ENCODE measurements around the gene NTSR2.

NTSR2 gene

DNA sequence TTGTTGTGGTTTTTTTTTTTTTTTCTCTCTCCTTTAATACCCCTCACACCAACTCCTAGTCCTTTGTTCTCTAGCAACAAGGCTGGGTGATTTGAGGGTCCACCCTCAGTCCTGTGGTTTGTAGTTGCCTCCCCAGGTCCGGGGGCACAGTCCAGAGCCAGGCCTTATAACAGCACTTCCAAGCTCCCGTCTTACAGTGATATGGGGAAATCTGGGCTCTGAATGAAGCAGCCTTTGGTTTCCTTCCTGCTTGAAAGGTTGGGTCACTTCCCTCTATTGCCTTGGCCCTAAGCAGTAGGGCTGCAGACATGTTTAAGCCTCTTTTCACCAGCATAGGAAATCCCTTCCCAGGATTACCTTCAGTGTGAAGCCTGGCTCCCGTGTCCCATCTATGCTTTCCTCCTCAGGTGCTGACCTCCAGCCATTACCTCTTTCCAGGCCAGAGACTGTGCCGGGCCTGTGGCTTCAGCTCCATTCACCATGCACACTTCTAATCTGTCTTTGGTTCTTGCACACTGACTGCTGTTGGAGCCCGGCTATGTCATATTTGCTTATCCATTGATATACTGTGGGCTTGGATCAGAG lies 21.2 kb upstream of the NTSR2 start:
- Histone ChIP-seq H3K23ac (ENCODE audit: low read length in 2 of 2) (no peak overlapping the region), H4K8ac (ENCODE audit: low read length) (no peak overlapping the region), H3K4me1 (ENCODE audit: control insufficient read depth, insufficient read depth, low read depth, low read length) (peaks cover 2% of the 10 kb centered on the region), H3K27ac (ENCODE audit: low read length, poor library complexity, severe bottlenecking) (no peak overlapping the region), H3K4ac (ENCODE audit: low read depth in 1 of 2, low read length in 2 of 2) (no peak overlapping the region), H2BK120ac (ENCODE audit: low read depth, low read length) (no peak overlapping the region), H3K14ac (ENCODE audit: low read length in 2 of 2) (no peak overlapping the region), H2AK5ac (ENCODE audit: low read length, severe bottlenecking) (no peak overlapping the region), H2AFZ (ENCODE audit: low read depth, low read length) (no peak overlapping the region), H3K4me3 (ENCODE audit: insufficient read depth in 1 of 2, low read depth in 1 of 2, low read length in 2 of 2) (no peak overlapping the region), H3K36me3 (ENCODE audit: control insufficient read depth in 1 of 2, insufficient read depth in 2 of 2, low read depth in 1 of 2, low read length in 2 of 2) (no peaks in the 10 kb centered on the region), H3K9ac (ENCODE audit: low read length) (no peak overlapping the region), H3K4me2 (ENCODE audit: low read length, poor library complexity, severe bottlenecking) (no peak overlapping the region), H3K18ac (ENCODE audit: low read depth in 1 of 2, low read length in 2 of 2) (no peak overlapping the region), H2BK15ac (ENCODE audit: low read depth, poor library complexity, severe bottlenecking) (no peak overlapping the region), H3K27me3 (ENCODE audit: control insufficient read depth in 1 of 2, insufficient read depth in 1 of 2, low read length in 2 of 2) (peaks cover 0 to 4% of the 10 kb centered on the region in 2 experiments), H3K9me3 (ENCODE audit: control insufficient read depth, low read length) (no peaks in the 10 kb centered on the region), H4K91ac (ENCODE audit: low read length) (no peak overlapping the region), H2BK12ac (ENCODE audit: low read length in 2 of 2) (no peak overlapping the region), H2BK5ac (ENCODE audit: low read depth, low read length, poor library complexity, severe bottlenecking) (no peak overlapping the region), H3K79me1 (replicated peaks; ENCODE audit: low read length, poor library complexity, severe bottlenecking) (no peaks in the 10 kb centered on the region)
- WGBS: 89% methylated on average over 5 of the region's 5 CpGs
- DNase-seq: no peak

DNA sequence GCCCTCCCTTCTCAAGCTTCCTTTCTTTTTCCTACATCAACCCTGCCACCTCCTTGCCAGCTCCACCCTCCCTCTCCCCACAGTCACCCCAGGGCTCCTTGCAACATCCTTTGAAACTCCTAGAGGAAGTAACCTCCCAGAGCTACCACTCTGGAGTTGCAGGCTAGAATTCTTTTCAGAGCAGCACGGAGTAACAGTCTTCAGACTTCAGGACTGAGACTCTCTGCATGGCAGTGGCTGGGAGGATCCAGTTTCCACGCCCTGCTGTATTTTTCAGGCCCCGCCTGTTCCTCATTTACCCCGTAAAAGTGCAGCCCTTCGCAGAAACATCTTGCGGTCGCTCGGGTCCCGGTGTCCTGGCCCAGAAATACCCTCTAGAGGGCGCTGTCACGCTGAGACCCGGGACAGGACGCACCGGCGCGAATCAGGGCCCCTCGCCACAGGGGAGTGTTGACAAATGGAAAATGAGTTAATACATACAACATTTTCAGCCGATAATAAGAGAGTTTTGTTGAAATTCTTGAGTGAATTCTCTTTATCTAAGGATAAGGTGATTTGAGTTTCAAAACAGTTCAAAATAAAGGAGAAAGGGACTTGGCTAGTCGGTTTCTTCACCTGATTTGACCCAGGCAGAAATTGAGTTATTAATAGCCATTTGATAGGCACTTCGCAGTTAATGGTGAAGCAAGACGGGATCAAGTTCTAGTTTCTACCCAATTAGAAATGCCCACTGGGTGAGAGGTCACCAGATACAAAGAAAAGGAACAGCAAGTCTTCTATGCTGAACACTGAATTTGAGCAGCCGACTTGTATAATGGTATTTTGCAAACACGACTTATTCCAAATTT lies 18.5 kb upstream of the NTSR2 start:
- Histone ChIP-seq H3K27ac (ENCODE audit: low read length, poor library complexity, severe bottlenecking) (no peak overlapping the region), H3K4ac (ENCODE audit: low read depth in 1 of 2, low read length in 2 of 2) (peak overlapping the region in 1 of 2 experiments; percentile 3), H2BK12ac (ENCODE audit: low read length in 2 of 2) (no peak overlapping the region), H4K8ac (ENCODE audit: low read length) (peak overlapping the region; percentile 17), H2BK5ac (ENCODE audit: low read depth, low read length, poor library complexity, severe bottlenecking) (no peak overlapping the region), H3K23ac (ENCODE audit: low read length in 2 of 2) (no peak overlapping the region), H2BK15ac (ENCODE audit: low read depth, poor library complexity, severe bottlenecking) (no peak overlapping the region), H3K4me3 (ENCODE audit: insufficient read depth in 1 of 2, low read depth in 1 of 2, low read length in 2 of 2) (peak overlapping the region in 1 of 2 experiments; percentile 70), H3K4me1 (ENCODE audit: control insufficient read depth, insufficient read depth, low read depth, low read length) (peaks cover 2% of the 10 kb centered on the region), H2AK5ac (ENCODE audit: low read length, severe bottlenecking) (no peak overlapping the region), H3K9me3 (ENCODE audit: control insufficient read depth, low read length) (no peaks in the 10 kb centered on the region), H4K91ac (ENCODE audit: low read length) (no peak overlapping the region), H3K4me2 (ENCODE audit: low read length, poor library complexity, severe bottlenecking) (peak overlapping the region; percentile 69), H3K27me3 (ENCODE audit: control insufficient read depth in 1 of 2, insufficient read depth in 1 of 2, low read length in 2 of 2) (peaks cover 21 to 30% of the 10 kb centered on the region in 2 experiments), H3K36me3 (ENCODE audit: control insufficient read depth in 1 of 2, insufficient read depth in 2 of 2, low read depth in 1 of 2, low read length in 2 of 2) (no peaks in the 10 kb centered on the region), H2BK120ac (ENCODE audit: low read depth, low read length) (no peak overlapping the region), H3K79me1 (replicated peaks; ENCODE audit: low read length, poor library complexity, severe bottlenecking) (no peaks in the 10 kb centered on the region), H3K14ac (ENCODE audit: low read length in 2 of 2) (no peak overlapping the region), H3K18ac (ENCODE audit: low read depth in 1 of 2, low read length in 2 of 2) (no peak overlapping the region), H3K9ac (ENCODE audit: low read length) (peak overlapping the region; percentile 64), H2AFZ (ENCODE audit: low read depth, low read length) (peak overlapping the region; percentile 76)
- peak; percentile 78 for DNase-seq
- WGBS: 32% methylated on average over 15 of the region's 23 CpGs

DNA sequence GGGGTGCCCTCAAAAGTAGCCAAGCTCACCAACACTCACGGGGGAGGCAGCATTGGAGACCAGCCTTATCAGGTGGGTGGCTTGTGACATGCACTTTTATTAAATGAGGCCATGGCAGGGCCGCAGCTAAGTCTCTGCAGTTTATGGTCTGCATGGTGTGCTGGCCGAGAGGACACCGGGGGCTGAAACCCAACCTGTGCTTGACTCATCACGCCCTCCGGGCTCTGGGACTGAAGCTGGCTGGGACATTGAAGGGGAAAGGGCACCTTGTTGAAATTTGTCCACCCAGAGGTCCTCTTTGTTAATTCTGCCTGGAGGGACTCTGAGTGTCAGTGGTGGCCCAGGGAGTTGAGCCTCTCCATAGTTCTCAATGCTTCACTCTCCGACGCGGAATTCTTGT lies 17.7 kb upstream of the NTSR2 start:
- Histone ChIP-seq H2BK120ac (ENCODE audit: low read depth, low read length) (no peak overlapping the region), H3K14ac (ENCODE audit: low read length in 2 of 2) (no peak overlapping the region), H3K36me3 (ENCODE audit: control insufficient read depth in 1 of 2, insufficient read depth in 2 of 2, low read depth in 1 of 2, low read length in 2 of 2) (no peaks in the 10 kb centered on the region), H4K91ac (ENCODE audit: low read length) (peak overlapping the region; percentile 29), H4K8ac (ENCODE audit: low read length) (peak overlapping the region; percentile 20), H3K9ac (ENCODE audit: low read length) (peak overlapping the region; percentile 64), H3K4me3 (ENCODE audit: insufficient read depth in 1 of 2, low read depth in 1 of 2, low read length in 2 of 2) (peak overlapping the region in 1 of 2 experiments; percentile 70), H2BK15ac (ENCODE audit: low read depth, poor library complexity, severe bottlenecking) (no peak overlapping the region), H3K27ac (ENCODE audit: low read length, poor library complexity, severe bottlenecking) (no peak overlapping the region), H3K18ac (ENCODE audit: low read depth in 1 of 2, low read length in 2 of 2) (no peak overlapping the region), H3K79me1 (replicated peaks; ENCODE audit: low read length, poor library complexity, severe bottlenecking) (no peaks in the 10 kb centered on the region), H3K4me1 (ENCODE audit: control insufficient read depth, insufficient read depth, low read depth, low read length) (peaks cover 2% of the 10 kb centered on the region), H3K9me3 (ENCODE audit: control insufficient read depth, low read length) (no peaks in the 10 kb centered on the region), H3K27me3 (ENCODE audit: control insufficient read depth in 1 of 2, insufficient read depth in 1 of 2, low read length in 2 of 2) (peaks cover 28 to 37% of the 10 kb centered on the region in 2 experiments), H3K4me2 (ENCODE audit: low read length, poor library complexity, severe bottlenecking) (no peak overlapping the region), H2BK5ac (ENCODE audit: low read depth, low read length, poor library complexity, severe bottlenecking) (no peak overlapping the region), H3K4ac (ENCODE audit: low read depth in 1 of 2, low read length in 2 of 2) (no peak overlapping the region), H3K23ac (ENCODE audit: low read length in 2 of 2) (peak overlapping the region in 1 of 2 experiments; percentile 57), H2AFZ (ENCODE audit: low read depth, low read length) (no peak overlapping the region), H2BK12ac (ENCODE audit: low read length in 2 of 2) (peak overlapping the region in 1 of 2 experiments; percentile 69), H2AK5ac (ENCODE audit: low read length, severe bottlenecking) (no peak overlapping the region)
- 78% methylated on average over 9 of the region's 9 CpGs for WGBS
- no peak for DNase-seq

DNA sequence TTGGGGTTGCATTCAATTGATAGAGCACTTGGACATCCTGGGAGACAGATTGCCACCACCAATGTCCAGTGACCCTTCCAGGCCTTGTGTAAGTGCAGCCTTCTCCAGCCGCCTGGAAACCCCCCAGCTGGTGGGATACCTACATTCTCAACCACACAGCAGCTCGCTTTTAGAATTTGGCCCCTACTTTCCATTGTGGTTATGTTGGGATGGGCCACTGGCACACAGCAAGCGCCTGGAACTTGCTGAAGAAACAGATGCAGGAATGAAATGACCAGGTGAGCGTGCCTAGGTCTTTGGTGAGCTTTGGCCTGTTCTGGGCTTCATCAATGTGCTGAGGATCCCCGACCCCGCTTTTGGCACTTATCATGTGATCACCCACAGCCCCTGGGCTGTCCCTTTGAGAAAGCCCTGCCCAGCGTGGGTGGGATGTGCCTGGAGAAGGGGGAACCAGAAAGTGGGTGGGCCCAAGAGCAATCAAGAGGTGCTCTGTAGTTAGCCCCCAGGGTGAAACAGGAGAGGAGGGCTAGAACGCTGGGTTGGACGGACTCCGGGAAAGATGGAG lies 16.0 kb upstream of the NTSR2 start:
- Histone ChIP-seq H3K27ac (ENCODE audit: low read length, poor library complexity, severe bottlenecking) (no peak overlapping the region), H3K23ac (ENCODE audit: low read length in 2 of 2) (no peak overlapping the region)
- WGBS: 87% methylated on average over 9 of the region's 10 CpGs

More for the DNA sequence above, 16.0 kb upstream of the NTSR2 start:
- Histone ChIP-seq H3K79me1 (replicated peaks; ENCODE audit: low read length, poor library complexity, severe bottlenecking) (no peaks in the 10 kb centered on the region), H3K18ac (ENCODE audit: low read depth in 1 of 2, low read length in 2 of 2) (no peak overlapping the region), H2BK15ac (ENCODE audit: low read depth, poor library complexity, severe bottlenecking) (no peak overlapping the region), H3K4me2 (ENCODE audit: low read length, poor library complexity, severe bottlenecking) (no peak overlapping the region), H2BK5ac (ENCODE audit: low read depth, low read length, poor library complexity, severe bottlenecking) (no peak overlapping the region), H2BK12ac (ENCODE audit: low read length in 2 of 2) (no peak overlapping the region), H3K27me3 (ENCODE audit: control insufficient read depth in 1 of 2, insufficient read depth in 1 of 2, low read length in 2 of 2) (peaks cover 41% of the 10 kb centered on the region in 2 experiments), H3K36me3 (ENCODE audit: control insufficient read depth in 1 of 2, insufficient read depth in 2 of 2, low read depth in 1 of 2, low read length in 2 of 2) (no peaks in the 10 kb centered on the region), H4K8ac (ENCODE audit: low read length) (no peak overlapping the region), H3K4me1 (ENCODE audit: control insufficient read depth, insufficient read depth, low read depth, low read length) (peaks cover 2% of the 10 kb centered on the region), H3K4ac (ENCODE audit: low read depth in 1 of 2, low read length in 2 of 2) (no peak overlapping the region), H2AFZ (ENCODE audit: low read depth, low read length) (no peak overlapping the region), H3K9me3 (ENCODE audit: control insufficient read depth, low read length) (no peaks in the 10 kb centered on the region), H2AK5ac (ENCODE audit: low read length, severe bottlenecking) (no peak overlapping the region), H3K4me3 (ENCODE audit: insufficient read depth in 1 of 2, low read depth in 1 of 2, low read length in 2 of 2) (no peak overlapping the region), H3K14ac (ENCODE audit: low read length in 2 of 2) (no peak overlapping the region), H4K91ac (ENCODE audit: low read length) (no peak overlapping the region), H3K9ac (ENCODE audit: low read length) (no peak overlapping the region), H2BK120ac (ENCODE audit: low read depth, low read length) (no peak overlapping the region)
- no peak for DNase-seq

All from mesenchymal stem cell (in vitro differentiated cells and primary cell).